Astrocyte (in vitro differentiated cells and primary cell): ENCODE data around the gene RSPH4A.

Source experiments
- EZH2 ChIP-seq: IDR thresholded peaks from 2 replicates; pipeline ENCODE4 v1.6.1; 2012; ENCODE audit warnings: mild to moderate bottlenecking, low read length, inconsistent platforms; ENCODE audit not compliant: insufficient read depth
- TF ChIP-seq, protein P1 (sequence below): IDR thresholded peaks from 2 replicates; pipeline ENCODE4 v1.5.1; 2011; ENCODE audit warnings: low read depth, mild to moderate bottlenecking, inconsistent platforms, low read length, moderate library complexity; ENCODE audit not compliant: insufficient read depth

DNA sequence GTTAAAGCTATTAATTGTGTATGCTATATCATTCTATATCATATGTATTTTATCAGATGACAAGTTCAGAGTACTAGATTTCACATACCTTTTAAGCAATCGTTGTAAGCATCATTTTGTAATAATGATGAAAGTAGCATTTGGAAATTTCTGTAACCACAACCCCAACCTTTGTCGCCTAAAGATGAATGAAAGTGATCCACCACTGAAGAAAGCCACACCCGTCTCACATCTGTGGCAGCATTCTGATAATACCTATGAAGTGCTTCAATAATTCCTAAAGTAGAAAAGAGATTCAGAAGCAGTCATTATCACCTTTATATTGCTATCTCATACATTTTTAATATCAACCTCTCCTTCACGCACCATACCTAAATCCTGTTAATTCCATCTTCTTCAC lies 35.6 kb downstream of the RSPH4A start:
- TF ChIP-seq, protein P1, sequence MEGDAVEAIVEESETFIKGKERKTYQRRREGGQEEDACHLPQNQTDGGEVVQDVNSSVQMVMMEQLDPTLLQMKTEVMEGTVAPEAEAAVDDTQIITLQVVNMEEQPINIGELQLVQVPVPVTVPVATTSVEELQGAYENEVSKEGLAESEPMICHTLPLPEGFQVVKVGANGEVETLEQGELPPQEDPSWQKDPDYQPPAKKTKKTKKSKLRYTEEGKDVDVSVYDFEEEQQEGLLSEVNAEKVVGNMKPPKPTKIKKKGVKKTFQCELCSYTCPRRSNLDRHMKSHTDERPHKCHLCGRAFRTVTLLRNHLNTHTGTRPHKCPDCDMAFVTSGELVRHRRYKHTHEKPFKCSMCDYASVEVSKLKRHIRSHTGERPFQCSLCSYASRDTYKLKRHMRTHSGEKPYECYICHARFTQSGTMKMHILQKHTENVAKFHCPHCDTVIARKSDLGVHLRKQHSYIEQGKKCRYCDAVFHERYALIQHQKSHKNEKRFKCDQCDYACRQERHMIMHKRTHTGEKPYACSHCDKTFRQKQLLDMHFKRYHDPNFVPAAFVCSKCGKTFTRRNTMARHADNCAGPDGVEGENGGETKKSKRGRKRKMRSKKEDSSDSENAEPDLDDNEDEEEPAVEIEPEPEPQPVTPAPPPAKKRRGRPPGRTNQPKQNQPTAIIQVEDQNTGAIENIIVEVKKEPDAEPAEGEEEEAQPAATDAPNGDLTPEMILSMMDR = no peak
- no peak for TF ChIP-seq EZH2
